Stimulated activated CD8-positive, alpha-beta memory T cell treated with anti-CD3 and anti-CD28 coated beads, Interleukin-12 subunit alpha, Interleukin-12 subunit beta, amount 100 ng/mL, for 4 hours (primary cell): ENCODE data around the gene ASCL3.
"Not testable (repeated sequence)": the region's sequence is repeated elsewhere in the genome, so short reads cannot be mapped to it uniquely, and the experiment has no call there.

Experiments
- DNase-seq: peaks from one replicate; pipeline ENCODE4 v3.0.0-alpha.2; 2020; ENCODE audit warnings: low read depth

The ASCL3 gene

DNA sequence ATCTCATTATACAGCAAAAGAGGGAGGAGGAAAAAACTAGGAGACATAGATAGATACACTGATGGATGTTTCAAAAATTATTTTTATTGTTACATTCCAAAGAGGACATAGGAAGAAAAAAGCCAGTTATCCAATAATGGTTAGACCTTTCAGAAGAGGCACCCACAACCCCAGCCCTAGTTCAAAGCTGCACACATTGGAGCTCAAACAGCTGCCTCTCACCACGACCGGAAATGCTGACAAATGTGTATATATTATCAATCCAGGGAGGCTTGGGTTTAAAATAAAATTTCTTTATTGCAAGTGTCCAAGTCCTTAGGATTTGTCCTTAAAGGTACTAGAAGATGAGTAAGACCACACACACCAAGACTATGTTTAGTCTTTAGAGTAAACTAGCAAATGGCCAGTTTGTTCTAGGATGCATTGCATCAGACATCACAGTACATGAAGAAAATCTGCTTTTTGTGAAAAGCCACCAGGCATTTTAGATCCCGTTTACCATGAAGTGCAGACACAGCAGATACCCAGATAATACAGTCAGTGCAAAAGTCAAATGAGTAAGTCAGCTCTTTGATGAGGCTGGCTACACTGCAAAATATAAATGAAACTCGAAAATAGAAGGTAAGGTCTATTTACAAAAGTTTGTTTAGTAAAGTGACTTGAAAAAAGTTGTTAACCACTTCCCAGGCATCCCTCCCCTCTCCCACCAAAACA, 4.6 kb upstream of the ASCL3 start:
- DNase-seq = no peak

DNA sequence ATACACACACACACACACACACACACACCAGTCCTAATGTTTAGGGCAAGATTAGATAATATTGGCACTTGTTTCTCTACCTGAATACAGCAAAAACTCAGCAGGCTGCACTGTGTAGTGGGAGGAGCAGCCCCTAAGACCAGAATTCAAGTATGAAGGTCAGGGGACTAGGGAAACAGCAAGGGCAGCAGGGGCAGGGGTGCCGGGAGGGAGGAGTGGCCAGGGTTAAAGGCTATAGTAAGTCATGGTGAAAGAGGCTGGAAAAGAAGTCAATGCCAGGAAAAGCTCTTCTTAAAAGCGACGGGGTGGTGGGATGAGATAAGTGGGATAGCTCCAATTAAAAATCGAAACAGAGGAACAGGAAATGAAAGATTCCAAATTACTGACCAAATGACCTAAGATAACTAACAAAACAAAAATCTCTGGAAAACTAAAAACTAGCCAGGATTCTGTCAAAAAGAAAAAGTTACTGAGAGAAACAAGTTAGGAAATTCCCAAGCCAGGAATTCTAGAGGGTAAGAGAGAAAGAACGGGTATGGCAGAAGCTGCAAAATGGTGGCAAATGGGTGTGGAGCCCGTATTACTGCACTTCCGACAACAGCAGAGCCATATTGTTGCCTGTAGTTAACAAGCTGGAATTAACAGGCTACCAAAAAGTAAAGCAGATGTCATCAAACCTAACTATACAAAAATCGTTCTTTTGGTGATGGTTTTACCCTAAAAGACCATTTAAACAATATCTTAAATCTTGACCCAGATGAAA, 1.3 kb downstream of the ASCL3 start:
- no peak for DNase-seq

DNA sequence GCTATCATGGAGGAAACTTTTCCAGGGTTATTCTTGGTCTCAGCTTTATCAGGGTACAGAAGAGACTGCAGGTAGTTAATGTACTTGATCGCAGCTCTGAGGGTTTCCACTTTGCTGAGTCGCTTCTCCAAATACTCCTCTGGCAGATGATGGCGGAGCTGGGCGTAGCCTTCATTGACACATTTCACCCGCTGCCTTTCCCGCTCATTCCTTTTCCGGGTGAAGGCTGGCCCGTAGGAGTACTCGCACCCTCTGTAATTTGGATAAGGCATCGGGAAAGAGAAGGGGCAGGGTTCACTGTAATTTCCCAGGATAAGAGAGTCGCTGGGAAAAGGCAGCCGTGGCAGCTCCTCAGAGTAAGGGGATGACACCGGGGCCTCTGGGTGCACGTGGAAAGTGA, 5.2 kb downstream of the ASCL3 start:
- no peak for DNase-seq

DNA sequence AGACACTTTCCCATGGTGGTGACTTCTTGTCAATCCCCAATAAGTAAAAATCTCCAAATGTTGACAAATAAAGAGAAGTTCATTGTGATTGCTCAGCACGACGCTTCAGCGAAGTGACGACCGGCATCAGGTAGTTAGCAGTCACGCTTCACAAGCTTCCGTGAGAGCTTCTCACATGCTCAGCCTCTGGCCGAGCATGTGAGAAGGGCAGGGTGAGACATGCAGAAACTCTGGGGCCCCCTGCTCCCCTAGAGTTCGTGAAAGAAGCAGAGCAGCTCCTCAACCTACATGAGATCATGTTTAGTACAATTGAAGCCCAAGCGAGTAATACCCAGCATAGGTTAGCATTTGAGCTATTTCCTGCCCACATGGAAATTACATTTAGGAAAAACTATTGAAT, 5.7 kb downstream of the ASCL3 start:
- no peak for DNase-seq

DNA sequence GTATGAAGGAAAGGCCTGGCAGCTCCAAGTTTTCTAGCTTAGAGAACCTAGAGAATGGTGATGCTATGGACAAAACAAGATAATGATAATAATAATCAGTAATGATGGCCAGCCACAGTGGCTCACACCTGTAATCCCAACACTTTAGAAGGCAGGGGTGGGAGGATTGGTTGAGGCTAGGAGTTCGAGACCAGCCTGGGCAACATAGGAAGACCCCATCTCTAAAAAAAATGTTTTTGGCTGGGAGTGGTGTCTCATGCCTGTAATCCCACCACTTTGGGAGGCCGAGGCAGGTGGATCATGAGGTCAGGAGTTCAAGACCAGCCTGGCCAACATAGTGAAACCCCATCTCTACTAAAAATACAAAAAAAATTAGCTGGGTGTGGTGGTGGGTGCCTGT, 7.0 kb downstream of the ASCL3 start:
- not testable (repeated sequence) for DNase-seq

DNA sequence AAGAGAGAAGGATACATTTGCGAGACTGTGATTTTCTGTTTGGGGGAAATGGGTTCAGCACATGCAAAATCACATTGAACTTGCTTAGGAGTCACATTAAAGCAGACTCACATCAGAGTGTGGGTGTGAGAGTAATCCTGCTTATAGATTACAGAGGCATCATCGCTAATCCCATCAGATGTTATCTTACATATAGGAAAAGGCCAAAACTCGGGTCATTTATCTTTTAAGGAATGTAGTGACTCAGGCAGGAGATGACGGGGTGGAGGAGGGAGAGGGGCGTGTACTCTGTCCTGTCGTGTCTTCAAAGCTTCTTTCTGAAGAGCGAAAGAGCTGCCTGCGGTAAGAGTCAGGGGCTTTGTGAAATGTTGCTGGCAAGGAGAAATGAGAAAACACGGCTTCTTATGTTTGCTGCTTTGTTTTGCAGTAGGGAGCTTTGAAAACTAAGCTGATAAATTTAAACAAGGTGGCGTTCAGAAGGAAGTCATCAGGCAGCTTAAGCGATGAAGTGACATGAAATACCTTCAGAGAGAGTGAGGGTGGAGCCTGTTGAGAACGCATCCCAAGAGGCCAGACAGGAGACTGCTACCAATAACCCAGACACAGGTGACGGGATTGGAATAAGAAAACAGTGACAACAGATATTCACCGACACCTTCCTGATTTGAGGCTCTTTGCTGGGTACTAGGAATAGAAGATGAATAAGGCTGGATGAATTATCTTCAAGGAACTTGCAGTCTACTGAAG, 7.9 kb downstream of the ASCL3 start:
- no peak for DNase-seq

DNA sequence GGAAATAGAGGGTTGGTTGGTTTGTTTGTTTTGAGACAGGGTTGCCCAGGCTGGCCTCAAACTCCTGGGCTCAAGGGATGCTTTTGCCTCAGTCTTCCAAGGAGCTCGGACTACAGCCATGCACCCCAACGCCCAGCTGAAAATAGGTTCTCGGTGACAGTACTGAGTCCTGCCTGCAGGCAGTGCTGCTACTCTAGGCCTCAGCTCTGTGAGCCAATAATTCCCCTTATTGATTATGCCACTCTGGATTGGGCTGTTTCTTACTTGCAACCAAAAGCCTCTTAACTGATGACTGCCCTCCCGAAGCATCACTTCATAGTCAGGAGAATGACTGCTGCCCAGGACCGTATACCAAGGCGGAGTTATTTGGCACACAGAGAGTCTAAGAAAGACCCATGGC, 8.9 kb downstream of the ASCL3 start:
- DNase-seq = no peak

DNA sequence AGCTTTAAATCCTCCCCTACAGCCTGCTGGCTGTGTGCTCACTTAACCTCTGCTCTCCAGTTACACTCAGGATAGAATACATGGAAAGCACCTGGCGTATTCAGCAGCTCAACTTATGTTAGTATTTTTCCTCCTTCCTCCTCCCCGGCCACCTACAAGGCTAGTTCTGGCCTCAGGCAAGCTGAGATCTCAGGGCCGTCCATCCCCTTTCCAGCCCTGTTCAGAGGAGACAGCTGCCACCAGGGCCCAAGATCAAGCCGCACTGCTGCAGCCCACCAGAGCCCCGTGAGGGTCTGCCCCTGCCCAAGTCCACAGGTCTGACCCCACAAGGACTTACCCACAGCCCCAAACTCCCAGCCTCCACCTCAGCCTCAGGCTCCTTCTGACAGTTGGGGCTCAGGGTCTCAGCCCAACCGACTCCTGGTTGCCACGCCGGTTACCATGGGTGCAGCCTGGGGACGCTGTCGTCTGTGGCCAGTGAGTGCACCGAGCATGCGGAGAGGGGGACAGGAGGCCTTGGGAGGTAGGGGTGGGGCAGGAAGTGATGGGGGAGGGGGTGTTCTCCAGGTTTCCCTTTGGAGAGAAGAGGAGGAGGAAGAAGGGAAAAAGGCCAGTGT, 10.1 kb downstream of the ASCL3 start, which contains the start of gene C11orf16:
C11orf16 (minus strand) TSS at position 384 of the 617 bp plus-strand sequence. CDS start 639 bp downstream, outside the sequence.
- DNase-seq = no peak

DNA sequence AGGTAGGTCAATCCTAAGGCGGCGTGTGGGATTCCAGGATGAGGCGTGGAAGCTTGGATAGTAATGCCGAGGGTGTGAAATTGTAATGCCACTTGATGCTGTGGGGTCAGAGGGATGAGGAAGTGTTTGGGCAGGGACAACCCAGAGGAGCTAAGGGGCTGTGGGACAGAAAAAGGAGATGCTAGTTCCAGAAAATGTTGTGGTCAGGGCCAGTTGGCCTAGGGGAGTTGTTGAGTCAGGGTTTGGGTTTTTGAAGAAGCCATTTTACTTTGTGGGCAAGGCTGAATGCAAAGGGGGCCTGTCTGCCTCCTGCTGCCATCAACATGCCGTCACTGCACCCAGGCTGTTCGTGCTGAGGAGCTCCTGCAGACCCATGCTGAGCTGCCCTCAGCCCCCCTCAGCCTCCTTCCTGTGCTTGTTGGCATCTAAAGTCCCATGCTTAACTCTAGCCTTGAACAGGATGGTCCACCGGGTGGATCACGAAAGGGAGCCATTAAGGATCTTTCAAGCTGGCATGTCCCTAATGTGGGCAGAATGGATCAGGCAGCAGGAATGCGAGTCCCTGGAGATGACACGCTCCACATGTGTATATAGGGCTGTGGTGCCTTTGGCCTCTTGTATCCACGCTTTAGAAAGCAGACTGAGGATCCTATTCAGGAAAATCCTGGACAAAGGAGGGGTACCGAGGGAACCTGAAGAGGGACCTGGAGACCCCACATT, 12.2 kb downstream of the ASCL3 start:
- DNase-seq = no peak

DNA sequence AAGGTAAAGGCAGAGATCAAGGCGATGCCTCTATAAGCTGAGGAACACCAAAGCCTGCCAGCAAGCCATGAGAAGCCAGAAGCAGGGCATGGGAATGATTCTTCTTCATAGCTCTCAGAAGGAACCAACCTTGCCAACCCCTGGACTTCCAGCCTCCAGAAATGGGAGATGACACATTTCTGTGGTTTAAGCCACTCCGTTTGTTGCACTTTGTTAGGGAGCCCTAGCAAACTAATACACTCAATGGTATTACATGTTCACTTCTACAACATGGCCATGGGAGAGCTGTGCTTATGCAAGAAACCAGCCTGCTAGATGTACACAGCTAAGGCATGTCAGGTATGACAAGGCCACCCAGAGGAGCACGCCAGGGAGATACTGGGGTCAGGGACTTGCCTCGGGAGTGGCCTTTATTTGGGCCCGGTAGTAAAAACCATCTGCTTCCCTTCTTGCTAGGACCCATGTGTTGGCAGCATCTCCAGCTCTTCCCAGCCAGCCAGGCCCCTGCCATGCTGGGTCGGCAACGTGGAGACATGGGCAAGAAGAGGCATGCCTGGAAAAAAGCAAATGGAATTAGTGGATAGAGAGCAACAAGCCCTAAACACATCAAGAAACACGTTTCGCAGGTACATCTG, 13.7 kb downstream of the ASCL3 start:
- no peak for DNase-seq

DNA sequence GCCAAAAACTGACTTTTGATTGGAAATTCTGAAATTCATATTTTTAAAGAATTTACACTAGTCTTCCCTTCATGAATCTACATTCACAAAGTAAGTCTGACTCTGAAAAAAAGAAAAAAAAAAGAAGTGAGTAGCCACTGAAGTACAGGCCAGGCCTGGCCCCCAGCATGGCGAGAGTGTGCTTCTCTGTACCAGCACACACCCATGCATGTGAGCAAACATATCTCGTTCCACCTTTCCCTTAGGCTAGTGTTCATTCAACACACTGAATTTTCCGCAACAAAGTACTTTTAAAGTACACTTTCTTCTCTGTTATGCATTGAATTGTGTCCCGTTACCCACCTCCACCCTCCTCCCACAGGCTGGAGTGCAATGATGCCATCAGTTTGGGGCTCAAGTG, 14.6 kb downstream of the ASCL3 start:
- no peak for DNase-seq

DNA sequence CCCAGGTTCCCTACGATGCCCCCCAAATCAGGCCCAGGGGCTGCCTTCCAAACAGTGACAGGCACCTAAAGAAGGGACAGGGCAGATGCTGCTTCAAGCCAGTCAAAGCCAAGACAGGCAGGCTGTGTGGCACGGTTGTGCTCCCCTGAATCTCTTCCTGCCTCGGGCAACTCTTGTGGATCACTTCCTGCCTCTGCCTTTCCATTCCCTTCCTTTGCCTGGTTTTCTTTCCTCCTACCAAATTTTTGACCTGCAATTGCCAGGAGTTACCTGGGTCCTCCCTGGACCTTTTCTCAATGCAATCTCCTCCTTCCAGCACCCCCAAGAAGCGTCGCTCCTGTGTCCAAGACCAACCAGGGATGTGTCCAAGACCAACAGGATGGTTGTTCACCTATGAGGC, 15.6 kb downstream of the ASCL3 start:
- DNase-seq = no peak

DNA sequence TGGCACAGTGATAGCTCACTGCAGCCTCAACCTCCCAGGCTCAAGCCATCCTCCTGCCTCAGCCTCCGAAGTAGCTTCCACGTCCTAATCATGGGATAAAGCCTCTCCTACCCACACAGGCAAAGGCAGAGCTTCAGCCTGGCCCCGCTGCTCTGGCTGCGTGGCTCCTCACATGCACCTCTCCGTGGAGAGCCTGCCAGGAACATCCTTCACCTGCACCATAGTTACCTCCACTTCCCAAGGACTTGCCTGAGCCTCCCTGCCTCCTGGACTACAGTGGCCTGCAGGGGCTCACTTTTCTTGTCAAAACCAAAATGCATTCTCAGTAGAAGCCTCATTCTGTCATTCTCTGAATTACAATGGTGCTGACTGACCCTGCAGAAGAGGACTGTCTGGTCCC, 16.6 kb downstream of the ASCL3 start:
- no peak for DNase-seq

DNA sequence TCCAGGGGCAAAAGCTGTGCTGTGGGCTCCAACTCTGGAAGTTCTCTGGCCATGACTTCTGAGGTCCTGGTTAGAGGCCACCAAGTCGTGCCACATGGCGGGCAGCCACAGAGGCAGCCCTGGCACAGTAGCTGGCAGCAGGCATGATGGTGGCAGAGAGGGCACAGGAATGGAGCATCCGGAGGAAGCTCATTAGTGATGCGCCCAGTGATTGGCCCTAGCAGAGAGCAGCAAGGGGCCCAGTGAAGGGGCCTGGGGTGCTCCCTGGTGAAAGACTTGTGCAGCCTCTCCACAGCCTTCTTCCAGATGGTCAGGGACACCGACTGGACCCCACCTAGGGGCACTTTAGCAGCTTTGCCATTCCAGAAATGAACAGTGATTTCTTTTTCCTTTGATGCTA, 17.1 kb downstream of the ASCL3 start:
- DNase-seq = no peak

DNA sequence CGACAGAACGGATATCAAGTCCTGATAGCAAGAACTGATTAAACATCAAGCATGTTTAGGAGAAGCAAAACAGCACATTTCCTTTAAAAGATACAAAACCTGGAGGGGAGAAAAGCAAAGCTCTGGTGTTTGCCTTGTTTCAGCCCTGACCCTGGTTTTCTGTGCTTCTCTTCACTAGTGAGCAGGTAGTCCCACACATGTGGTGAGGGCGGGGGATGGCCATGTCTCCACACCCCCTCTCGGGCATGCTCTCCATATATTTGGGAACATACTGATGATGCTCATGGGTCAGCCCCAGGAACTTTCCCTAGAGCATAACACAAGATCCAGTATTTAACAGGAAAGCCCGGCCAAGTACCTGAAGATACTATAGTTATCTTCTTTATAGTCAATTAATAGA, 20.1 kb downstream of the ASCL3 start:
- DNase-seq = no peak

DNA sequence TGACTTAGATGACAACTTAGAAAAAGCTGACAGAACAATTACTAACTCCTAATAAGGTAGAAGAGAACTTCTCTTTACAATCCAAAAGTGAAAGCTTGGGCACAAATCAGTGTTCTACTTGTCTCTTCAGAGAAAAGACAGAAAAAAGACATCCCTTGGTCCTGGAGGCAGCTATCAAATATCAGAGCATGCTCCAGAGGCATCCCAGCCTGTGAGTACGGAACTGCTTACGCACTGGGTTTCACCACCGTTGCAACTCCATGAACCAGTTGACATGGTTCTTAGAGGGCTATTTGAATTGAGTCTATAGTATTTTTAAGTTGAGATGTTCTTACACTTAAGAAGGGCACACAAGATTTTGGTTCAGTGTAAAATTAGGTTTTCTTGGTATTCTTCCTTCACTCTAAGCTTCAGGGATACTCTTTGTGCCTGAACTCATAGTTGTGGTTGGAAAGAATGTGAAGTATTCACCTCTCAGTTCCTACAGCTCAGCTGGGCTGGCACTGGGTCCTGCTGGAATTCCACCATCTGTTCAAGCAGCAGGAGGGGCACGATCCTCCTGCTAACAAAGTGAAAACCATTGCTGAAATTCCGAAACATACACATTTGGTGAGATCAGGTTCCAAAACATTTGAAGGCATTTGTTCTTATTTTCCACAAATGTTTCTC, 25.5 kb downstream of the ASCL3 start:
- no peak for DNase-seq

DNA sequence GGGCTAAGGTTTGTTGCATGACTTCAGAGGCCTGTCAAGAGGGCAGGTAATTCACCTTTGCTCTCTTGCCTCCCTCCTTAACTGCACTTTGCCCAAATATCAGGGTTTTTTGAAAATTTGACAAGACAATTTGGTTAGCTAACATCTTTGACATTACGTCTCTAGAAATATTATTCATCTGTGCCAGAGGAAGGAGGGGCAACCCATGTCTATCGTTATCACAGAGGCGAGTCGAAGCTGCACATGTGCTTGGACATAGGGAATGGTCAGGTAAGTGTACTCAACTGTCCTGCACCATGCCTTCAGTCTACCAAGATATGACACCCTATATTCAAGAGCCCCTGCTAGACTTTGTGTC, 28.2 kb downstream of the ASCL3 start:
- no peak for DNase-seq

DNA sequence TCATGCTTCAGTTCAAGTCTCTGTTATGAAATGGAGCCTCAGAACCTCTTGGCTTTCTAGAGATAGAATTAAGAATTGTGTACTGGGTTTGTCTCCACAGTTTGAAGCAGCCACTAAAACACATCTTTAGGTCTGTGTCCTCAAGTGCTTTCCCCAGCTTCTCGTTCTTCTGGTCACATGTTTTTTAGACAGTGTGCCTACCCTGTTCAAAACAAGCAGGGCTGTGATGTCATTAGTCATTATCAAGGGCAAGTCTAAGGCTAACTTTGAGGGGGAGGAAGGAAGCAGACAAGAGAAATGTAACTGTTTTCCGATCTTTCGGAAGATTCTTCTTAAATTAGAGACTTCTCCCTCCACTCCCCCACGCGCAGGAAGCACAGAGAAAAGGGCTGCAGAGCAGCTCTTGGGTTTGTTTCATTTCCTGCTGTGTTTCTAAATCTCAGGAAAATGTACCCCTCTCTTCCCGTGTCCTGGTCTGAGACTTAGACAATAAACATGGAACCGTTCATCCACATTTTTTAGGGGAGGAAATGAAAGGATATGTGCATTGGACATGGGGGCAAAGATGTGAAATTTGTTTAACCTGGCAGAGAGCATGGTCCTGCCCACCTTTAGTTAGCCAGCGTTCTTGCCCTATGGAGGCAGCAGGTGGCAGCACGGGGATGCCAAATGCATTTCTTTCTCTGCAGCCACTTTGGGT, 28.7 kb downstream of the ASCL3 start:
- peak; percentile 22 for DNase-seq

DNA sequence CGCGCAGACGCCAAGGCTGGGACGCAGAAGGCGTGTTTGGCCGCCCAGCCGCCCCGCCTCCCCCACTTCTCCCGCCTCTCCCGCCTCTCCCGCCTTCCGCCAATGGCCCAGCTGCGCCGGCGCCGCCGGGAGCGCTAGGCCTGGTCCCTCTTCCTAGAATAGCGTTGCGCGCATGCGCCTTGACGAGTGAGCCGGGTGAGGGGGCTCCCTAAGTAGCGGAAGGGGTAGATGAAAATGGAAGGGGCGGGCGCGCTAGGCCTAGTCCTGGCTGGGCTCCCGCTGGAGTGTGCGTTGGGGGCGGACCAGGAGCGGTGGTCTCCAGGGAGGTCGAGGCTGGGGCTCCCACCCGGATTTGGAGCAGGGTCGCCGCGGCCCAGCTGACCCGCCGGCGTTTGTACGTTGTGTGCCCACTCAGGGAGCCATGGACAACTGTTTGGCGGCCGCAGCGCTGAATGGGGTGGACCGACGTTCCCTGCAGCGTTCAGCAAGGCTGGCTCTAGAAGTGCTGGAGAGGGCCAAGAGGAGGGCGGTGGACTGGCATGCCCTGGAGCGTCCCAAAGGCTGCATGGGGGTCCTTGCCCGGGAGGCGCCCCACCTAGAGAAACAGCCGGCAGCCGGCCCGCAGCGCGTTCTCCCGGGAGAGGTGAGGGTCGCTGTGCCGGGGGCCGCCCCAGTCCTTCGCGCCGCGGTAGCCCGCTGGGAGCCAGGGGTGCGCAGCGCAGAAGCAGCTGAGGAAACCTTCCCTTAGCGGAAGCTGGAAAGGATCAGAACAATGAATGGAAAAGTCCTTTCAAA, 31.6 kb downstream of the ASCL3 start, which contains the start of gene AKIP1:
AKIP1 (plus strand) TSS at position 161 of the 795 bp plus-strand sequence; CDS start at position 422, 261 bp downstream.
- peak; percentile 67 for DNase-seq
